NOMO-1 treated with dmso at 0.1 percent for 144 hours (cell line): ENCODE results near the gene GPR32.
"Not testable (repeated sequence)": the region's sequence is repeated elsewhere in the genome, so short reads cannot be mapped to it uniquely, and the experiment has no call there.

Experiments used
- DNase-seq: peaks from one replicate; lab custom pipeline; 2025; ENCODE audit not compliant: unreplicated experiment; lab: John Stamatoyannopoulos, UW

The GPR32 gene

DNA sequence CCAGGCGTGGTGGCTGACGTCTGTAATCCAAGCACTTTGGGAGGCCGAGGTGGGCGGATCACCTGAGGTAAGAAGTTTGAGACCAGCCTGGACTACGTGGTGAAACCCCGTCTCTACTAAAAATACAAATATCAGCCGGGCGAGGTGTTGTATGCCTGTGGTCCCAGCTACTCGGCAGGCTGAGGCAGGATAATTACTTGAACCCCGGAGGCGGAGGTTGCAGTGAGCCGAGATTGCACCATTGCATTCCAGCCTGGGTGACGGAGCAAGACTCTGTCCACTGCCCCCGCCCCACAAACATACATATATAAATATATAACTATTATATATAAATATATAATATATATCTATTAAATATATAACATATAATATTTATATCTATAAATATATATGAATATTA is 23.1 kb upstream of the GPR32 start:
- not testable (repeated sequence) for DNase-seq

- DNase-seq: no peak
These were observed 20.8 kb upstream of the GPR32 start for GRCh38 chr19:50749490-50749889.

DNA sequence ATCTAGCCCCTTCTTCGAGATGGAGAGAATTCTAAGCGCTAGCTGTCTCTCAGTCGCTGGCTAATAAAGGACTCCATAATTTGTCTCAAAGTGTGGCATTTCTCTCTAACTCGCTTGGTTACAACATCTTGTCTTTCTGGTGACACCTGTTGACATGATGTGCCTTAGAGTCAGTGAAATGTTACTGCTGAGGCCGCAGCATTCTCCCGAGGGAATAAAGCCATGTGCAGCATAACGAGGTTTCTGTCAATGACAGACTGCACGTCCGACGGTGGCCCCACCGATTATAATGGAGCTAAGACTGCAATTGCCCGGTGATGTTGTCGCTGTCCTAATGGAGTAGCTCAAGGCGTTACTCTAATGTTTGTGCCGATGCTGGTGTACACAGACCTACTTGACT is 20.3 kb upstream of the GPR32 start:
- DNase-seq: no peak

DNA sequence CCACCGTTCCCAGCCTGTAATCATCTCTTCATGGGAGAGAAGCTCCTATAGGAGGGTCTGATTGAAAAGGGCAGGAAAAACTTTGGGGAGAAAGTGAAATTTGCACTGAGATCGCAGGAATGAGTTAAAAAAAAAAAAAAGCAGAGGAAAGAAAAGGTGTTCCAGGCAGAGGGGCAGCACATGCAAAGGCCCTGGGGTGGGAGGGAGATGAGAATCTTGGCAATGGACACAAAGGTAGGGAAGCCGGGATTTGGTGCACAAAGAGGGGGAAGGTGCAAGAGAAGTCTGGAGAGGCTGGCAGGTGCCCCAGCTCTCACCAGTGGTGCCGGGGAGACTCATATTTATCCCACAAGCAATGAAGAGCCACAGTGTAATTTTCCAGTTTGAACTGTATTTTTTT is 16.4 kb upstream of the GPR32 start:
- no peak for DNase-seq

GRCh38 chr19:50756244-50756643 is 14.0 kb upstream of the GPR32 start:
- not testable (repeated sequence) for DNase-seq

- DNase-seq: not testable (repeated sequence)
These were observed 12.6 kb upstream of the GPR32 start for GRCh38 chr19:50757624-50758023.

DNA sequence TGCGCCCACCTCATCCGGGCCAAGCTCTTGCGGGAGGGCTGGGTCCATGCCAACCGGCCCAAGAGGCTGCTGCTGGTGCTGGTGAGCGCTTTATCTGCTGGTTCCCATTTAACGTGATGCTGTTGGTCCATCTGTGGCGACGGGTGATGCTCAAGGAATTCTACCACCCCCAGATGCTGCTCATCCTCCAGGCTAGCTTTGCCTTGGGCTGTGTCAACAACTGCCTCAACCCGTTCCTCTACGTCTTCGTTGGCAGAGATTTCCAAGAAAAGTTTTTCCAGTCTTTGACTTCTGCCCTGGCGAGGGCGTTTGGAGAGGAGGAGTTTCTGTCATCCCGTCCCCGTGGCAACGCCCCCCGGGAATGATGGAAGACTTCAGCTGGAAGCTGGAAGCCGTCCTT is 11.2 kb upstream of the GPR32 start:
- not testable (repeated sequence) for DNase-seq

DNA sequence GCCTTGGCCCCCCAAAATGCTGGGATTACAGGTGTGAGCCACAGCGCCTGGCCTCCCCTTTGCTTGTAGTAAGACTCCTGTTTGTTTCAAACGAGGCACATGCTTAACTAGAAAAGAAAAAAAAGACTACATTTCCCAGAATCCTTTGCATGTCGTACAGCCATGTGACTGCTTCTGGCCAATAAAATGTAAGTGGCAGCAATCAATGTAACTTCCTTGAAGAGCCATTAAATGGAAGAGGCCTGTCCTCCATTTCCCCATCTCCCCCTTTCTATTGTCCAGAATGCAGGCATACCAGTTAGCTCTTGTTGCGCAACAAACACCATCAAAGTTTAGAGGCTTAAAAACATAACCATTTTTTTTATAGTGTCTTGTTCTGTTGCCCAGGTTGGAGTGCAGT is 10.4 kb upstream of the GPR32 start:
- DNase-seq: peak; percentile 38

DNA sequence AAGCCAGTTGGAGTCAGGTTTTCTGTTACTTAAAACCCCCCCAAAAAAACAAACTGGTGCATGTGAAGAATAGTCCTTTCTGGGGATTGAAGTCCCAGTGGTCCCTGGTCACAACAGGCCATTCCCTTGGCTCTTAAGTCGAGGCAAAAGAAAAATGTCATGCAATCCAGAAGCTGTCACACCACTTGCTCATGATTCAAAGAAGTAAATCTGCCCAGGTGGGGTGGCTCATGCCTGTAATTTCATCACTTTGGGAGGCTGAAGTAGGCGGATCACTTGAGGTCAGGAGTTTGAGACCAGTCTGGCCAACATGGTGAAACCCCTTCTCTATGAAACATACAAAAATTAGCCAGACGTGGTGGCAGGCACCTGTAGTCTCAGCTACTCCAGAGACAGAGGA is 8.8 kb upstream of the GPR32 start:
- DNase-seq: not testable (repeated sequence)

GRCh38 chr19:50763521-50763920 is 6.7 kb upstream of the GPR32 start:
- DNase-seq: not testable (repeated sequence)

GRCh38 chr19:50764409-50764808 is 5.9 kb upstream of the GPR32 start:
- DNase-seq: no peak

DNA sequence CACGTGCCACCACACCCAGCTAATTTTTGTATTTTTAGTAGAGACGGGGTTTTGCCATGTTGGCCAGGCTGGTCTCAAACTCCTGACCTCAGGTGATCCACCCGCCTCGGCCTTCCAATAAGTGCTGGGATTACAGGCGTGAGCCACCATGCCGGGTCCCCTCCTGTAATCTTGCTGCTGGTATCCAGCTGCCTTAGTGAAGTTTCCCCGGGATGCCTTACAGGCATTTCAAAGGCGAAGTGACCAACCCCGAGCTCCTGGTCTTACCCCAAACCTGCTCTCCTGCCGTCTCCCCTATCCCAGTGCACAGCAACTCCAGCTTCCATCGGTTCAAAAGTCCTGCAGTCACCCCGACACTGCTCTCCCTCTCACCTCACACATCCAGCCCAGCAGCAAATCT is 3.5 kb upstream of the GPR32 start:
- DNase-seq: not testable (repeated sequence)

- DNase-seq: not testable (repeated sequence)
These were observed 3.0 kb upstream of the GPR32 start for GRCh38 chr19:50767263-50767662.

GRCh38 chr19:50768277-50768676 is 2.0 kb upstream of the GPR32 start:
- peak; percentile 48 for DNase-seq

DNA sequence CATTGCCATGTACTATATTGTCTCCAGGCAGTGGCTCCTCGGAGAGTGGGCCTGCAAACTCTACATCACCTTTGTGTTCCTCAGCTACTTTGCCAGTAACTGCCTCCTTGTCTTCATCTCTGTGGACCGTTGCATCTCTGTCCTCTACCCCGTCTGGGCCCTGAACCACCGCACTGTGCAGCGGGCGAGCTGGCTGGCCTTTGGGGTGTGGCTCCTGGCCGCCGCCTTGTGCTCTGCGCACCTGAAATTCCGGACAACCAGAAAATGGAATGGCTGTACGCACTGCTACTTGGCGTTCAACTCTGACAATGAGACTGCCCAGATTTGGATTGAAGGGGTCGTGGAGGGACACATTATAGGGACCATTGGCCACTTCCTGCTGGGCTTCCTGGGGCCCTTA is 624 bp downstream of the GPR32 start:
- no peak for DNase-seq

DNA sequence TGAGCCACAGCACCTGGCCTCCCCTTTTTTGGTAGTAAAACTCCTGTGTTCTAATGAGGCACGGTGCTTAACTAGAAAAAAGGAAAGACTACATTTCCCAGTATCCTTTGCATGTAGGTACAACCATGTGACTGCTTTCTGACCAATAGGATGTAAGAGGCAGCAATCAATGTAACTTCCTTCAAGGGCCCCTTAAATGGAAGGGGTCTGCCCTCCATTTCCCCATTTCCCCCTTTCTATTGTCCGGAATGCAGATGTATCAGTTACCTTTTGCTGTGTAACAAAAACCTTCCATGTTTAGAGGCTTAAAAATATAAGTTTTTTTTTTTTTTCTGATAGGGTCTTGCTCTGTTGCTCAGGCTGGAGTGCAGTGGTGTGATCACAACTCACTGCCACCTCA is 2.2 kb downstream of the GPR32 start:
- DNase-seq: no peak

- not testable (repeated sequence) for DNase-seq
These were observed 2.6 kb downstream of the GPR32 start for GRCh38 chr19:50772912-50773311.

DNA sequence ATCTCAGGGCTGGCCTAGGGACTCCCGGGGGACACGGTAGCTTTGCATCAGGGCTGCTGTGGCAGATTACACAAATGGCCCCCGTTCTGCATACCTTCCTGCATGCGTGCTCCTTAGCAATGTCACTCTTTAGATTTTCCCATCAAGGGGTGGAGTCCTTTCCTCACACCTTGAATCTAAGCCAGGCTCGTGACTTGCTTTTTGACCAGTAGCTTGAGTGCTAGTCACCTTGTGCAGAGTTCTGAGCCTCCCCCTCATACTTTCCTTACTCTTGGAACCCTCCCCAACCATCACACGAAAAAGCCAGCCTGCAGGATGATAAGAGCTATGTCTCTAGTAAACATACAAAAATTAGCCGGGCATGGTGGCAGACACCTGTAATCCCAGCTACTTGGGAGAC is 3.2 kb downstream of the GPR32 start:
- not testable (repeated sequence) for DNase-seq

DNA sequence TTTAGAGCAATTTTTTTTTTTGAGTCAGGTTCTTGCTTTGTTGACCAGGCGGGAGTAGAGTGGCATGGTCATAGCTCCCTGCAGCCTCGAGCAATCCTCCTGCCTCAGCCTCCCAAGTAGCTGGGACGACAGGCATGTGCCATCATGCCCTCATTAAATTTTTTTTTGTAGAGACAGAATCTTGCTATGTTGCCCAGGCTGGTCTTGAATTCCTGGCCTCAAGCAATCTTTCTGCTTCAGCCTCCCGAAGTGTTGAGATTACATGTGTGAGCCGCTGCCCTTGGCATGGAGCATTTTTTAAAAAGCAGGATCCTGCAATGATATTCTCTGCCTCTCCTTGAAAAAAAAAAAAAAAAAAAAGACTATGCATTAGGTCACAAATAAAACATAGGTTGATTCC is 5.9 kb downstream of the GPR32 start:
- DNase-seq: no peak

DNA sequence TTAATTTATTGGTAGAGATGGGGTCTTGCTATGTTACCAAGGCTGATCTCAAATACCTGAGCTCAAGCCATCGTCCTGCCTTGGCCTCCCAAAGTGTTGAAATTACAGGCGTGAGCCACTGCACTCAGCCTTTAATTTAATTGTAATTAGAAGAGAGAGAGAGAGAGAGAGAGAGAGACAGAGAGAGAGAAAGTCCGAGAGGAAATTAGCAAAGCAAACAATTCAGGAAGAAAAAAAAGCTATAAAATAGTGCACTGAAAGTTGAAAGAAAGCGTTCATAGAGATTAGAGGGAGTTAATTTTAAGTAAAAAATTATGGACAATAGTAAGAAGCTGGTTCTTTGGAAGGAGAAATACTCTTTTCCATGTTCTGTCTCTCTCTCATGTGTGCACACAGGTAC is 7.0 kb downstream of the GPR32 start:
- no peak for DNase-seq

- DNase-seq: peak; percentile 65
These were observed 7.6 kb downstream of the GPR32 start for GRCh38 chr19:50777830-50778303.

DNA sequence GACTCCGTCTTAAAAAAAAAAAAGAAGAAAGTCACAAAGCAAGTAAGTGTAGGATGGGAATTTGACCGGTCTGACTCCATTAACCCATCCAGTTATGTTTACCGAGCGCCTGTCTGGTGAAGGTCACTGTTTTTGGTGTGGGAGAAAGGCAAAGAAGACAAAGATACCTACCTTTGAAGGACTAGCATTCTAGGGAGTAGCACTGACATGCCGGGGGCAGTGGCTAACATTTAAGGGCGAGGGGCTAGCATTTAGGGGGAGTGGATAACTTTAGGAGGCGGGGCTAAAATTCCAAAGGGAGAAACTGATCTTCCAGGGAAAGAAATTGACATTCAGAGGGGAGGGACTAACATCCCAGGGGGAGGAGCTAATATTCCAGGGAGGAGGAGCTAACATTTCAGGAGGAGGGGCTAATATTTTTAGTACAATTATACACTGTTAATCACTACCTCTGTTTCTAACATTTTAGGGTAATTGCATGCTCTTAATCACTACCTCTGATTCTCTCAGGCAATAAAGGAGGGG is 8.7 kb downstream of the GPR32 start:
- DNase-seq: no peak
